ENCODE measurements around the gene RHOT1. TPM values are rescaled to one million over a fixed set of nuclear protein-coding genes. Genes with fewer than 3 reads are reported as not detected.
"Not testable (repeated sequence)": the region's sequence is repeated elsewhere in the genome, so short reads cannot be mapped to it uniquely, and the experiment has no call there.

RHOT1 gene
- total RNA-seq, 1 experiment from 2014 or later: 44.7 TPM

- in situ Hi-C loops (cut with HindIII; ENCODE audit: low pct_unique_long_range_greater_than_20kb, low sequenced_read_pairs): no loop called here
- no peak for DNase-seq (ENCODE audit: low read depth)
Observed at GRCh38 chr17:32118835-32119234, 23.5 kb upstream of the RHOT1 start.

- no peak for DNase-seq (ENCODE audit: low read depth)
- in situ Hi-C loops (cut with HindIII; ENCODE audit: low pct_unique_long_range_greater_than_20kb, low sequenced_read_pairs): no loop called here
Observed at GRCh38 chr17:32120141-32120540, 22.2 kb upstream of the RHOT1 start.

DNA sequence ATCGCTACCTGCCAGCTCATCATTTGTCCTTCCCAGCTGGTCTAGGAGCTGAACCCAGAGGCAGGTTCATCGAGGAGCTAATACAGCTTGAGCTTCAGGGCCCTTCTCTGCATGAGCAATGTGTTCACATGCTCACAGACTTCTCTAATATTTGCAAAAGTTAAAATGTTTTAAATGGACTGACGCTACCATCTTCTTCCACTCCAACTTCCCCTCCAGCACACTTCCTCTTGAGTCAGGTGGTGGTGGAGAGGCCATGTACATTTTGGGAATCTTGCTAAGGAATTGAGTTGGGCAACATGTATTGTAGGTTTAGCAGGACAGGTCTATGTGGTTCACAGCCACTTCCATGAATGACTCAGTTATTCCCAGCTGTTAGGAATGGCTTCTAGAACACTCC, 21.6 kb upstream of the RHOT1 start:
- DNase-seq (ENCODE audit: low read depth): no peak
- in situ Hi-C loops (cut with HindIII; ENCODE audit: low pct_unique_long_range_greater_than_20kb, low sequenced_read_pairs): no loop called here

- DNase-seq (ENCODE audit: low read depth): no peak
- in situ Hi-C loops (cut with HindIII; ENCODE audit: low pct_unique_long_range_greater_than_20kb, low sequenced_read_pairs): no loop called here
Observed at GRCh38 chr17:32123782-32124181, 18.5 kb upstream of the RHOT1 start.

GRCh38 chr17:32124985-32125847, 17.1 kb upstream of the RHOT1 start:
- DNase-seq (ENCODE audit: low read depth): peak; percentile 71
- in situ Hi-C loops (cut with HindIII; ENCODE audit: low pct_unique_long_range_greater_than_20kb, low sequenced_read_pairs): no loop called here

DNA sequence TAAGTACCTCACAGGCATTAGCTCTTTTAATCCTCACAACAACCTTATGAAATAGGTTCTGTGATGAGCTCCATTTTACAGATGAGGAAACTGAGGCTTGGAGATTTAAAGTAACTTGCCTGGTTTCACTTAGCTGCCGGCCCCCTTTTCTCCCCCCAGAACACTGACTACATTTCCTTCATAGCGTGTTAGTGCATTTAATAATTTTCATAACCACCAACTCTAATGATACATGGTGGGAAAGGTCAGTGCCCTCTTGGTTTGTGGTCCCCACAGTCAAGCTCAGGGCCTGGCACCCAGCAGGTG, 16.5 kb upstream of the RHOT1 start:
- in situ Hi-C loops (cut with HindIII; ENCODE audit: low pct_unique_long_range_greater_than_20kb, low sequenced_read_pairs): no loop called here
- DNase-seq (ENCODE audit: low read depth): no peak

- in situ Hi-C loops (cut with HindIII; ENCODE audit: low pct_unique_long_range_greater_than_20kb, low sequenced_read_pairs): no loop called here
Observed at GRCh38 chr17:32126325-32126724, 16.0 kb upstream of the RHOT1 start.

DNA sequence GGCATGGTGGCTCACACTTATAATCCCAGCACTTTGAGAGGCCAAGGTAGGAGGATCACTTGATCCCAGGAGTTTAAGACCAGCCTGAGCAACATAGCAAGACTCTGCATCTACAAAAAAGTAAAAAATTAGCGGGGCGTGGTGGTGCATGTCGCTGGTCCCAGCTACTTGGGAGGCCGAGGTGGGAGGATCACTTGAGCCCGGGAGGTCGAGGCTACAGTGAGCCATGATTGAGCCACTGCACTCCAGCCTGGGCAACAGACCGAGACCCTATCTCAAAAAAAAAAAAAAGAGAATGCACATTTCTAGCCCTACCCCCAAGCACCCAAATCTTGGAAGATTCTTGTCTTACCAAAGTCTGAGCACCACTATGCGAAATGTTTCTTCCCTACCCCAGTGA, 15.6 kb upstream of the RHOT1 start:
- in situ Hi-C loops (cut with HindIII; ENCODE audit: low pct_unique_long_range_greater_than_20kb, low sequenced_read_pairs): no loop called here
- no peak for DNase-seq (ENCODE audit: low read depth)

More at GRCh38 chr17:32126325-32126724, 16.0 kb upstream of the RHOT1 start:
- DNase-seq (ENCODE audit: low read depth): no peak

DNA sequence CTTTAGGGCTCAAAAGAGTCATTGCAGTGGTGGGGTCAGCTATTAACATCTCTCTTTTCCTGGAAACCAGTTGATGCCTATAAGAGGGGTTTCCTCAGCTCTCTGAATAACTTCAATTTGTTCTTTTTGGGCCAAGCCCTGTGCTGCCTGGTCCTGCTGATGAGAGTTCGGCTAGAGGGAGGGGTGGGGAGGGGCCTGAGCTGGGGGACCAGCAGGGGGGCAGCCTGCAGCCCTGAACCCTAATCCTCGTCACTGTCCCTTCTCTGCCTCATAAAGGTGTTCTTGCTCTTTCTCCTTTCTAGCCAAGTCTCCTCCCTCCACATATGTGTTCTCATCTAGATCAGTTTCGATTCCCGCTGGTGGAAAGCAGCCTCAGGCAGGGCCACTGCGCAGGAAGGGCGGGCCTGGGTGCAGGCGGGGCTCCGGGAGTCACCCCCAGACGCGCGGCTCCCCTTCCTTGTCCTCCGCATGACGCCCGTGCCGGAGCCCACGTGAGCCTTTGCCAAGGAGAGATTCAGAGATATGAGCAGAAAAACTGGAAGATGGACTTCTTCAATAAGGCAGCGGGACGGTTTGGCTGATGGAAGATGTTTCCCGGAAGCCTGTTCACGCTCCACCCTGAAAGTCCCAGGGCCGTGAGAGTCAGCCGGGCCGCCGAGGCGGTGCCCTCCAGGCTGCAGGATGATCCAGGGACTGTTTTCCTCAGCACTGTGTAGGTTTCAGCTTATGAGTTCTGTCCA, 15.0 kb upstream of the RHOT1 start:
- in situ Hi-C loops (cut with HindIII; ENCODE audit: low pct_unique_long_range_greater_than_20kb, low sequenced_read_pairs): no loop called here
- peak; percentile 90 for DNase-seq (ENCODE audit: low read depth)

GRCh38 chr17:32128470-32128869, 13.8 kb upstream of the RHOT1 start:
- peak; percentile 38 for DNase-seq (ENCODE audit: low read depth)
- in situ Hi-C loops (cut with HindIII; ENCODE audit: low pct_unique_long_range_greater_than_20kb, low sequenced_read_pairs): not testable (repeated sequence)

GRCh38 chr17:32135497-32136117, 6.7 kb upstream of the RHOT1 start:
- DNase-seq (ENCODE audit: low read depth); in situ Hi-C loops (cut with HindIII; ENCODE audit: low pct_unique_long_range_greater_than_20kb, low sequenced_read_pairs): not testable (repeated sequence)

DNA sequence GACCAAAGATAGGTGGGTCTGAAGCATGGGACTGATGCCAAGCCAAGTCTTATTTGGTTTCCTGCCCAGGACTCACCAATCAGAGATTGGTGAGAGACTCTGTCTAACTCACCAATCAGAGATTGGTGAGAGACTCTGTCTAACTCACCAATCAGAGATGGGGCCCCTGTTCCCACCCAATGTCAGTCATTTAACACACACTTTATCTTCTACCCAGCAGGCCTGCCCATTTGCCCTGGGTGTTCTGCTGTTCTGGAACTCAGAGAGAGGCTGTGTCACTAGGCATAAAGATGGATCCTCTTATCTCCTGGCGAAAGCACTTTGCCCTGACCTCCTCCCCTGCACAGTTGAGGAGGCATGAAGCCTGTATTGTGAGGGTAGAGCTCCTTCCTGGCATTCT, 5.4 kb upstream of the RHOT1 start:
- in situ Hi-C loops (cut with HindIII; ENCODE audit: low pct_unique_long_range_greater_than_20kb, low sequenced_read_pairs): no loop called here
- DNase-seq (ENCODE audit: low read depth): no peak

DNA sequence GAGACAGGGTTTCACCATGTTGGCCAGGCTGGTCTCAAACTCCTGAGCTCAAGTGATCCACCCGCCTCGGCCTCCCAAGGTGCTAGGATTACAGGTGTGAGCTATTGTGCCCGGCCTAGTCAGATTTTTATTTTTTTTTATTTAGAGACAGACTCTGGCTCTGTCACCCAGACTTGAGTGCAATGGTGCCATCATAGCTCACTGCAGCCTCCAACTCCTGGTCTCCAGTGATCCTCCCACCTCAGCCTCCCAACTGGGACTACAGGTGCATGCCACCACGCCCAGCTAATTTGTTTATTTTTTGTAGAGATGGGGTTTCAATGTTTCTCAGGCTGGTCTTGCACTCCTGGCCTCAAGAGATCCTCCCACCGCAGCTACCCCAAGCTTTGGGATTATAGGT, 2.8 kb upstream of the RHOT1 start:
- DNase-seq (ENCODE audit: low read depth); in situ Hi-C loops (cut with HindIII; ENCODE audit: low pct_unique_long_range_greater_than_20kb, low sequenced_read_pairs): not testable (repeated sequence)

DNA sequence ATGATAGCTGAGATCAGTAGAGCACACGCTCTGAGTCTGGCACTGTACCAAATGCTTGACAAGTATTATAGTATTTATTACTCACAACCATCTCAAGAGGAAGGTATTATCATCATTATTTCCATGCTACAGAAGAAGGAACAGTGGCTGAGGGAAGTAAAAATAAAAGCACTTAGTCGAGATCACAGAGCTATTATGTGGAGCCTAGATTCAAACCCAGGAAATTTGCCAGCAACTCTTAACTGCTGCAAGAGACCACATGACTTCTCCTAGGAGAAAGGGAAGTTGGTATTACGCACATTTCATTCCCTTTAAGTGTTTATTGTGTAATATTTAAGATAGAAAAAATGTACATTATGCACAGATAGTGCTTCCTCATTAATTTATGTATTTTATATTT, 1.0 kb upstream of the RHOT1 start:
- DNase-seq (ENCODE audit: low read depth): peak; percentile 30
- in situ Hi-C loops (cut with HindIII; ENCODE audit: low pct_unique_long_range_greater_than_20kb, low sequenced_read_pairs): no loop called here

- in situ Hi-C loops (cut with HindIII; ENCODE audit: low pct_unique_long_range_greater_than_20kb, low sequenced_read_pairs): no loop called here
Observed at GRCh38 chr17:32141679-32142037, 644 bp upstream of the RHOT1 start.

DNA sequence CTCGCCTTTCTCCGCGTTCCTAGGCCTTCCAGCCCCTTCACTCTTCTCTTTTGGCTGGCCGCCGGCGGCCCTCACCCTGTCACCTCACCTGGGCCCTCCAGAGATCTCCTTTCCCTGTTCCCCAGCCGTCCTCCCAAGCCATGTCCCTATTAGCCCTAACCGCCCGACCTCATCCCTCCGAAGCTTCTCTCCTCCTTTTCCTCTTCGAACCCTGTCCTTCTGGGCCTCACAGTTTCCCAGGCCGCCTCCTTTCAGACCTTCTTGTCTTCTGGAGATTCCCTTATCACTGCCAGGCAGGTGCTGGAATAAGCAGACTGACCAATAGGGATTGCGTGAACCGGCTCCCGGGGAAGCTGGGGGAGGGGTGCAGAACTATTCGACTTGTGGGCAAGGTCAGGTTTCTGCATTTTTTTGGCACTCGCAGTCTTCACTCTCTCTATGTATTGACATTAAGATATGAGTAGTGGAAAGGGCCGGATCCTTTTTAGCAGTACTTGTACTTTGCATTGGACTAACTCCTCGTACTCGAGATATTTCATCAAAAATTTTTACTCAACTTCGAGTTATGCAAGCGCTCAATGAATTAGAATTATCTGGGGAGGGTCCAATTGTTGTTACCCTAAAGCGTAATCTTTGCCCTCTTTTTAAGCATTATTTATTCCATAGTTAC, 690 bp downstream of the RHOT1 start:
- DNase-seq (ENCODE audit: low read depth): peak; percentile 61
- in situ Hi-C loops (cut with HindIII; ENCODE audit: low pct_unique_long_range_greater_than_20kb, low sequenced_read_pairs): no loop called here

More at GRCh38 chr17:32141679-32142037, 644 bp upstream of the RHOT1 start:
- no peak for DNase-seq (ENCODE audit: low read depth)

GRCh38 chr17:32143527-32143870, 1.2 kb downstream of the RHOT1 start:
- in situ Hi-C loops (cut with HindIII; ENCODE audit: low pct_unique_long_range_greater_than_20kb, low sequenced_read_pairs): no loop called here
- DNase-seq (ENCODE audit: low read depth): no peak

GRCh38 chr17:32144442-32144841, 2.1 kb downstream of the RHOT1 start:
- DNase-seq (ENCODE audit: low read depth); in situ Hi-C loops (cut with HindIII; ENCODE audit: low pct_unique_long_range_greater_than_20kb, low sequenced_read_pairs): not testable (repeated sequence)

- in situ Hi-C loops (cut with HindIII; ENCODE audit: low pct_unique_long_range_greater_than_20kb, low sequenced_read_pairs): no loop called here
- DNase-seq (ENCODE audit: low read depth): no peak
Observed at GRCh38 chr17:32148351-32148750, 6.0 kb downstream of the RHOT1 start.

Data from Caki2 (cell line).